HG03460 (cell line): ENCODE results near the gene PRDM12.
"Not testable (repeated sequence)": the region's sequence is repeated elsewhere in the genome, so short reads cannot be mapped to it uniquely, and the experiment has no call there.

Source experiments
- ATAC-seq: cut with Tn5 transposase; IDR thresholded peaks from one replicate; pipeline ENCODE4 v1.9.1; 2021; ENCODE audit not compliant: unreplicated experiment

Gene PRDM12

GRCh38 chr9:130663258-130663976, 977 bp upstream of the PRDM12 start:
- ATAC-seq: no peak

- no peak for ATAC-seq
Observed at GRCh38 chr9:130663977-130664250, 480 bp upstream of the PRDM12 start.

GRCh38 chr9:130665029-130665430, 636 bp downstream of the PRDM12 start:
- no peak for ATAC-seq

GRCh38 chr9:130665431-130666392, 1.3 kb downstream of the PRDM12 start:
- no peak for ATAC-seq

GRCh38 chr9:130666393-130667119, 2.2 kb downstream of the PRDM12 start:
- ATAC-seq: no peak

- no peak for ATAC-seq
Observed at GRCh38 chr9:130667120-130667435, 2.7 kb downstream of the PRDM12 start.

GRCh38 chr9:130668196-130668595, 3.8 kb downstream of the PRDM12 start:
- ATAC-seq: no peak

- no peak for ATAC-seq
Observed at GRCh38 chr9:130668659-130669058, 4.3 kb downstream of the PRDM12 start.

GRCh38 chr9:130669965-130670364, 5.6 kb downstream of the PRDM12 start:
- ATAC-seq: no peak

- no peak for ATAC-seq
Observed at GRCh38 chr9:130670644-130671043, 6.2 kb downstream of the PRDM12 start.

- ATAC-seq: no peak
Observed at GRCh38 chr9:130672466-130672865, 8.1 kb downstream of the PRDM12 start.

- ATAC-seq: no peak
Observed at GRCh38 chr9:130672933-130673615, 8.7 kb downstream of the PRDM12 start.

GRCh38 chr9:130675396-130675795, 11.0 kb downstream of the PRDM12 start:
- ATAC-seq: no peak

GRCh38 chr9:130677252-130677651, 12.9 kb downstream of the PRDM12 start:
- ATAC-seq: no peak

- no peak for ATAC-seq
Observed at GRCh38 chr9:130680836-130681768, 16.7 kb downstream of the PRDM12 start.

GRCh38 chr9:130681769-130682420, 17.5 kb downstream of the PRDM12 start:
- no peak for ATAC-seq

- ATAC-seq: no peak
Observed at GRCh38 chr9:130682421-130683121, 18.2 kb downstream of the PRDM12 start.

- no peak for ATAC-seq
Observed at GRCh38 chr9:130685104-130685503, 20.7 kb downstream of the PRDM12 start.

GRCh38 chr9:130685945-130686344, 21.6 kb downstream of the PRDM12 start:
- ATAC-seq: not testable (repeated sequence)
